Thyroid gland (tissue), 4 donors: ENCODE results near the gene UPK1A. TPM values are rescaled to one million over a fixed set of nuclear protein-coding genes. Genes with fewer than 3 reads are reported as not detected.

Source experiments
- DNase-seq, 2 donors: peaks; one replicate each; pipeline ENCODE4 v3.0.0-alpha.2; 2019
- H3K27ac ChIP-seq, 3 donors: fragments of 200-600 bp; sonication (generic); 1 replicate in 2 of 3; 2 replicates in 1 of 3; pipeline ENCODE4 v1.5.1; 2016 to 2019; ENCODE audit warnings: mild to moderate bottlenecking in 1 of 3, moderate library complexity in 1 of 3
- H3K27me3 ChIP-seq: fragments of 200-600 bp; sonication (generic); one replicate; pipeline ENCODE4 v1.5.1; 2019
- H3K36me3 ChIP-seq, 2 donors: fragments of 200-600 bp; sonication (generic); one replicate each; pipeline ENCODE4 v1.5.1; 2016 to 2019
- H3K4me1 ChIP-seq, 2 donors: fragments of 200-600 bp; sonication (generic); one replicate each; pipeline ENCODE4 v1.5.1; 2017 to 2019
- H3K4me3 ChIP-seq, 3 donors: fragments of 200-600 bp; sonication (generic); replicated peaks in 1 of 3; 1 replicate in 2 of 3; 2 replicates in 1 of 3; pipeline ENCODE4 v1.5.1; 2016; ENCODE audit warnings: mild to moderate bottlenecking in 1 of 3
- H3K9me3 ChIP-seq: fragments of 200-600 bp; sonication (generic); one replicate; pipeline ENCODE4 v1.5.1; 2017
- POLR2A ChIP-seq, 2 donors: fragments of 450-650 bp; IDR thresholded peaks; one replicate each; pipeline ENCODE4 v1.6.1; 2017; ENCODE audit warnings: antibody characterized with exemption in 2 of 2, mild to moderate bottlenecking in 2 of 2, moderate library complexity in 1 of 2
- WGBS, 2 donors: methylation state at CpG; one replicate each; pipeline ENCODE4 v1.1.5; 2017; 5-methylcytosine and 5-hydroxymethylcytosine counted together
- intact Hi-C: fragments of 100-400 bp; cut with DNase I; formaldehyde crosslinking; loops from one replicate; pipeline ENCODE4 v1.15.1; 2023
- total RNA-seq, 4 donors: library from RNA; depleted of rRNA; stranded (reverse); fragments of >200 nt; gene quantifications; one replicate each; pipeline ENCODE4 v1.2.3, GENCODE V29; 2016
- TF ChIP-seq, protein P1 (sequence below), 6 experiments: fragments of 200-600 bp in 3 of 6; fragments of 450-650 bp in 3 of 6; sonication (generic) in 3 of 6; IDR thresholded peaks; one replicate each; pipeline ENCODE4 v1.5.1; 2016 to 2019; ENCODE audit warnings: antibody characterized with exemption in 6 of 6, mild to moderate bottlenecking in 2 of 6, inconsistent platforms in 1 of 6, moderate library complexity in 1 of 6

Gene UPK1A
- total RNA-seq, 4 donors from 2014 or later, result not detected

DNA sequence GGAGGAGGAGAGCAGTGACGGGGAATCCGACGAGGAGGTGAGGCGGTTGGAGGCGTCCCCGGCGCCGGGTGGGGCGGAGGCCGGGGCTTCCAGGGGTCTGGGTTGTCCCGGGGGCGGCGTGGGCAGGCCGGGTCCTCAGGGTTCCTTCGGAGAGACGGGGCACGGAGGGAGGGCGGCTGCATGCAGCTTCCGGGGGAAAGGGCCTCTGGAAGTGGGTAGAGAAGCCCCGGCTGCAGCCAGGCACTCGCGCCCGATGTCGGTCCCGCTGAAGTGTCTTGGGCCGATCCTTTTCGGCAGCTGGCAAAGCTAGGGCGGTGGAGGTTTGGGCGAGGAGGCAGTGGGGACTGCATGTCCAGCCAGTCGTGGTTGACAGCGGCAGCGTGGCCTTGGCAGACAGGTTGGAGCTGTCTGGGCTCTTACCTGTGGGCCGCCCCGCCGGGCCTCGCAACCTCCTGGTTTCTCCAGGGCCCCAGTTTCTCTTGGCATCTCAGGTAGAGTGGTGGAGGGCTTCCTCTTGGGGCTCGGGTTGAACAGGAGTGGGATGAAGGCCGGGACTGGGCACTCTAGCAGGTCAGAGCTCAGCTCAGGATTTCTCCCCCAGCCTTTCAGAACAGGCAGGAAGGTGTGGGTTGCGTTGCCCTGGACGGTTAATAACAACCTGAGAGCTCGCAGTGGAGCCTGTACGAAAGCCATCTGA is 52.2 kb downstream of the UPK1A start:
- peak overlapping the region in 2 of 3 donors; percentile 59 to 75 for H3K27ac ChIP-seq
- 5 to 6% methylated on average over 6 to 22 of the region's 42 CpGs for WGBS, 2 donors
- DNase-seq, result peak; percentile 52 to 56
- H3K4me3 ChIP-seq, result peak overlapping the region; percentile 14 to 98 (median 88)
- peaks cover 18 to 23% of the 10 kb centered on the region in 2 donors for H3K4me1 ChIP-seq
- no peaks in the 10 kb centered on the region for H3K9me3 ChIP-seq
- no peak for TF ChIP-seq POLR2A (IDR thresholded peaks at IDR 0.05)
- TF ChIP-seq, protein P1, sequence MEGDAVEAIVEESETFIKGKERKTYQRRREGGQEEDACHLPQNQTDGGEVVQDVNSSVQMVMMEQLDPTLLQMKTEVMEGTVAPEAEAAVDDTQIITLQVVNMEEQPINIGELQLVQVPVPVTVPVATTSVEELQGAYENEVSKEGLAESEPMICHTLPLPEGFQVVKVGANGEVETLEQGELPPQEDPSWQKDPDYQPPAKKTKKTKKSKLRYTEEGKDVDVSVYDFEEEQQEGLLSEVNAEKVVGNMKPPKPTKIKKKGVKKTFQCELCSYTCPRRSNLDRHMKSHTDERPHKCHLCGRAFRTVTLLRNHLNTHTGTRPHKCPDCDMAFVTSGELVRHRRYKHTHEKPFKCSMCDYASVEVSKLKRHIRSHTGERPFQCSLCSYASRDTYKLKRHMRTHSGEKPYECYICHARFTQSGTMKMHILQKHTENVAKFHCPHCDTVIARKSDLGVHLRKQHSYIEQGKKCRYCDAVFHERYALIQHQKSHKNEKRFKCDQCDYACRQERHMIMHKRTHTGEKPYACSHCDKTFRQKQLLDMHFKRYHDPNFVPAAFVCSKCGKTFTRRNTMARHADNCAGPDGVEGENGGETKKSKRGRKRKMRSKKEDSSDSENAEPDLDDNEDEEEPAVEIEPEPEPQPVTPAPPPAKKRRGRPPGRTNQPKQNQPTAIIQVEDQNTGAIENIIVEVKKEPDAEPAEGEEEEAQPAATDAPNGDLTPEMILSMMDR (IDR thresholded peaks at IDR 0.05), result no peak
- intact Hi-C loops, result loop anchor here (5.0 kb wide), 1 partner anchor 171 kb away; the partner anchor contains the start of gene TMEM147
- peaks cover 24% of the 10 kb centered on the region in 2 donors for H3K36me3 ChIP-seq
- no peaks in the 10 kb centered on the region for H3K27me3 ChIP-seq

DNA sequence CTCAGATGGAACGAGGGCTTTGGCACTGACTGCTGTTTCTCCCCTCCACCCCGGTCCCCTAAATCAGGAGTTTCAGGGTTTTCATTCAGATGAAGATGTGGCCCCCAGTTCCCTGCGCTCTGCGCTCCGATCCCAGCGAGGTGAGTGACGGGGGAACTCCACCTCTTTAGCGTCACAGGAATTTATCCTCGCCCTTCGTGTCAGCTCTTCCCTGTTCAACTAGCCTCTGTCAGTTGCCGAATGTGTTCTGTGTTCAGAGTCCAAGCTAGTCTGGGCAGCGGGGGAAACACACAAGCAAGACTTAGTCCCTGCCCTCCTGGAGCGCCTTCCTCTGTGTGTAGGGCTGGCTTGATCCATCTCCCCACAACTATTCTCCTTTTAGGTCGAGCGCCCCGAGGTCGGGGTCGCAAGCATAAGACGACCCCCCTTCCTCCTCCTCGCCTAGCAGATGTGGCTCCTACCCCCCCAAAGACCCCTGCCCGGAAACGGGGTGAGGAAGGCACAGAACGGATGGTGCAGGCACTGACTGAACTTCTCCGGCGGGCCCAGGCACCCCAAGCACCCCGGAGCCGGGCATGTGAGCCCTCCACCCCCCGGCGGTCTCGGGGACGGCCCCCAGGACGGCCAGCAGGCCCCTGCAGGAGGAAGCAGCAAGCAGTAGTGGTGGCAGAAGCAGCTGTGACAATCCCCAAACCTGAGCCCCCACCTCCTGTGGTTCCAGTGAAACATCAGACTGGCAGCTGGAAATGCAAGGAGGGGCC is 53.3 kb downstream of the UPK1A start:
- TF ChIP-seq POLR2A (IDR thresholded peaks at IDR 0.05), result no peak
- TF ChIP-seq, protein P1 (IDR thresholded peaks at IDR 0.05), result no peak
- Histone ChIP-seq H3K27ac (no peak overlapping the region), H3K4me1 (peaks cover 18 to 23% of the 10 kb centered on the region in 2 donors), H3K4me3 (peak overlapping the region in 1 of 3 donors; percentile 98), H3K36me3 (peaks cover 35% of the 10 kb centered on the region in 2 donors), H3K27me3 (no peaks in the 10 kb centered on the region), H3K9me3 (no peaks in the 10 kb centered on the region)
- no peak for DNase-seq
- 86 to 89% methylated on average over 23 to 30 of the region's 32 CpGs for WGBS, 2 donors
- intact Hi-C loops, result loop anchor here (5.0 kb wide), 1 partner anchor 172 kb away; the partner anchor contains the start of gene TMEM147

DNA sequence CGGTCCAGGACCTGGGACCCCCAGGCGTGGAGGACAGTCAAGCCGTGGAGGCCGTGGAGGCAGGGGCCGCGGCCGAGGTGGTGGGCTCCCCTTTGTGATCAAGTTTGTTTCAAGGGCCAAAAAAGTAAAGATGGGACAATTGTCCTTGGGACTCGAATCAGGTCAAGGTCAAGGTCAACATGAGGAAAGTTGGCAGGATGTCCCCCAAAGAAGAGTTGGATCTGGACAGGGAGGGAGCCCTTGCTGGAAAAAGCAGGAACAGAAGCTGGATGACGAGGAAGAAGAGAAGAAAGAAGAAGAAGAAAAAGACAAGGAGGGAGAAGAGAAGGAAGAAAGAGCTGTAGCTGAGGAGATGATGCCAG is 53.8 kb downstream of the UPK1A start:
- intact Hi-C loops, result no loop called here
- no peaks in the 10 kb centered on the region for H3K27me3 ChIP-seq
- TF ChIP-seq, protein P1 (IDR thresholded peaks at IDR 0.05), result no peak
- TF ChIP-seq POLR2A (IDR thresholded peaks at IDR 0.05), result no peak
- 93 to 97% methylated on average over 9 of the region's 9 CpGs for WGBS, 2 donors
- peaks cover 40 to 41% of the 10 kb centered on the region in 2 donors for H3K36me3 ChIP-seq
- H3K9me3 ChIP-seq, result no peaks in the 10 kb centered on the region
- no peak for DNase-seq
- peaks cover 18 to 23% of the 10 kb centered on the region in 2 donors for H3K4me1 ChIP-seq
- H3K4me3 ChIP-seq, result no peak overlapping the region
- no peak overlapping the region for H3K27ac ChIP-seq

DNA sequence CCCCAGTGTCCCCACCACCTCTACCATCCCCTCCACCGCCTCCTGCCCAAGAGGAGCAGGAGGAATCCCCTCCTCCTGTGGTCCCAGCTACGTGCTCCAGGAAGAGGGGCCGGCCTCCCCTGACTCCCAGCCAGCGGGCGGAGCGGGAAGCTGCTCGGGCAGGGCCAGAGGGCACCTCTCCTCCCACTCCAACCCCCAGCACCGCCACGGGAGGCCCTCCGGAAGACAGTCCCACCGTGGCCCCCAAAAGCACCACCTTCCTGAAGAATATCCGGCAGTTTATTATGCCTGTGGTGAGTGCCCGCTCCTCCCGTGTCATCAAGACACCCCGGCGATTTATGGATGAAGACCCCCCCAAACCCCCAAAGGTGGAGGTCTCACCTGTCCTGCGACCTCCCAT is 54.3 kb downstream of the UPK1A start:
- Histone ChIP-seq H3K4me1 (peaks cover 17 to 19% of the 10 kb centered on the region in 2 donors), H3K27ac (no peak overlapping the region), H3K4me3 (no peak overlapping the region), H3K9me3 (no peaks in the 10 kb centered on the region), H3K36me3 (peaks cover 45 to 46% of the 10 kb centered on the region in 2 donors), H3K27me3 (no peaks in the 10 kb centered on the region)
- 92 to 100% methylated on average over 3 to 10 of the region's 17 CpGs for WGBS, 2 donors
- TF ChIP-seq POLR2A (IDR thresholded peaks at IDR 0.05), result no peak
- TF ChIP-seq, protein P1 (IDR thresholded peaks at IDR 0.05), result no peak
- DNase-seq, result no peak
- intact Hi-C loops, result no loop called here

DNA sequence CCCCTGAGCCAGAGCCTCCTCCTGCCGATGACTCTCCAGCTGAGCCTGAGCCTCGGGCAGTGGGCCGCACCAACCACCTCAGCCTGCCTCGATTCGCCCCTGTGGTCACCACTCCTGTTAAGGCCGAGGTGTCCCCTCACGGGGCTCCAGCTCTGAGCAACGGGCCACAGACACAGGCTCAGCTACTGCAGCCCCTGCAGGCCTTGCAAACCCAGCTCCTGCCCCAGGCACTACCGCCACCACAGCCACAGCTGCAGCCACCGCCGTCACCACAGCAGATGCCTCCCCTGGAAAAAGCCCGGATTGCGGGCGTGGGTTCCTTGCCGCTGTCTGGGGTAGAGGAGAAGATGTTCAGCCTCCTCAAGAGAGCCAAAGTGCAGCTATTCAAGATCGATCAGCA is 55.1 kb downstream of the UPK1A start:
- Histone ChIP-seq H3K4me3 (no peak overlapping the region), H3K4me1 (peaks cover 10 to 13% of the 10 kb centered on the region in 2 donors), H3K9me3 (no peaks in the 10 kb centered on the region), H3K27me3 (no peaks in the 10 kb centered on the region), H3K27ac (no peak overlapping the region), H3K36me3 (peaks cover 53% of the 10 kb centered on the region in 2 donors)
- no peak for DNase-seq
- WGBS, 2 donors, result 94 to 95% methylated on average over 9 to 16 of the region's 16 CpGs
- TF ChIP-seq, protein P1 (IDR thresholded peaks at IDR 0.05), result no peak
- no peak for TF ChIP-seq POLR2A (IDR thresholded peaks at IDR 0.05)
- intact Hi-C loops, result no loop called here
